Activated B cell treated with CpG ODN at 0.5 μM for 24 hours (primary cell): ENCODE data around the gene SLAMF9. TPM values are rescaled to one million over a fixed set of nuclear protein-coding genes. Genes with fewer than 3 reads are reported as not detected.

Source experiments
- ATAC-seq: fragments of 200-7000 bp; cut with Tn5 transposase; one replicate; pipeline ENCODE4 v1.10.0; 2021; ENCODE audit warnings: low read depth, mild to moderate bottlenecking, moderate library complexity
- CTCF ChIA-PET: fragments of 350-600 bp; sonication (Branson Sonifier 250); formaldehyde crosslinking; loops from one replicate; lab custom pipeline; 2021; ENCODE audit warnings: antibody characterized with exemption; lab: Charles Lee
- POLR2A ChIA-PET: fragments of 350-600 bp; sonication (Branson Sonifier 250); formaldehyde crosslinking; loops from one replicate; lab custom pipeline; 2021; ENCODE audit warnings: antibody characterized with exemption; lab: Charles Lee
- DNase-seq: peaks from one replicate; pipeline ENCODE4 v3.0.0; 2022
- H3K27ac Mint-ChIP-seq: one replicate; pipeline ENCODE4 v1.8.0; 2020; ENCODE audit warnings: mixed read lengths
- H3K27me3 Mint-ChIP-seq: one replicate; pipeline ENCODE4 v1.8.0; 2021; ENCODE audit warnings: mixed read lengths
- H3K36me3 Mint-ChIP-seq: one replicate; pipeline ENCODE4 v1.8.0; 2021; ENCODE audit warnings: low read depth, mixed read lengths
- H3K4me1 Mint-ChIP-seq: one replicate; pipeline ENCODE4 v1.8.0; 2021; ENCODE audit warnings: mixed read lengths
- H3K4me3 Mint-ChIP-seq: one replicate; pipeline ENCODE4 v1.8.0; 2020; ENCODE audit warnings: mild to moderate bottlenecking, mixed read lengths
- H3K9me3 Mint-ChIP-seq: one replicate; pipeline ENCODE4 v1.8.0; 2020; ENCODE audit warnings: mixed read lengths
- intact Hi-C: fragments of 100-400 bp; cut with micrococcal nuclease; formaldehyde crosslinking; loops from one replicate; pipeline ENCODE4 v1.15.1; 2024
- total RNA-seq: library from RNA; stranded (reverse); gene quantifications from 2 replicates; pipeline ENCODE4 v1.2.3, GENCODE V29; 2022
- TF ChIP-seq, protein P1 (sequence below): fragments of 200-600 bp; IDR thresholded peaks from one replicate; pipeline ENCODE4 v1.8.0; 2022; ENCODE audit warnings: antibody characterized with exemption, mild to moderate bottlenecking

SLAMF9 gene
- total RNA-seq, 1 donor from 2014 or later = not detected

DNA sequence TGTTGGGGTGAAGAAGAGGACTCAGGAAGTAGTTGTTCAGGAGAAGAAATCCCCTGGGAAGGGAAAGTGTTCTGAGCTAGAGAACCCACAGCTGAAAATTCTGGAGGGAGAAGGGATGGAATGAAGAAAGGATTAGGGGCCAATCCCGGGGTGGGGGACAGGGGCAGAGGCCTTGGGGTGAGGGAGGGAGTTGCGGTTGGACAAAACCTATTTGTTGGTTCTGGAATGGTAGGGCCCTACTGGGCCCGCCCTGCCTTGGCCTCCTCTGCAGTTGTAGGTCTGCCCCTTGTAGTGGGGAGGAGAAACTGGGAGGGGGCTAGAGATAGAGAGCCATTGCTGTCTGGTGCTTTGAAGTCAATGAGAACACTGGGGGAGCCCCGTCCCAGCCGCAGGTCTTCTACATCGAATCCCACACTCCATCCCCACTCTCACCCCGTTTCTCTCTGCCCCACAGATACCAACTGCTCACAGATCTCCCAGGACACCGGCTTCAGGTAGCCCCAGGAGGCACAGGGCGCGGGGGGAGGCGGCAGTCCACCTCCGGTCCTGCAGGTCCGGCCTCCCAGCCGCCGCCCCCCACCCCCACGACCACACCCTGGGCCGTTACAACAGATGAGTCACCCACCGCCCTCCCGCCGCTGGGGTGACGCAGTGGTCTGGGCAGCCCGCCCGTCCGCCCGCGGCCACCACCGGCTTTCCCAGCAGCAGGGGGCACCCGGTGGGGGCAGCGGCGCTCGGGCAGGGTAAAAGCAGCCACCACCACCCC is 29.8 kb downstream of the SLAMF9 start:
- TF ChIP-seq, protein P1, sequence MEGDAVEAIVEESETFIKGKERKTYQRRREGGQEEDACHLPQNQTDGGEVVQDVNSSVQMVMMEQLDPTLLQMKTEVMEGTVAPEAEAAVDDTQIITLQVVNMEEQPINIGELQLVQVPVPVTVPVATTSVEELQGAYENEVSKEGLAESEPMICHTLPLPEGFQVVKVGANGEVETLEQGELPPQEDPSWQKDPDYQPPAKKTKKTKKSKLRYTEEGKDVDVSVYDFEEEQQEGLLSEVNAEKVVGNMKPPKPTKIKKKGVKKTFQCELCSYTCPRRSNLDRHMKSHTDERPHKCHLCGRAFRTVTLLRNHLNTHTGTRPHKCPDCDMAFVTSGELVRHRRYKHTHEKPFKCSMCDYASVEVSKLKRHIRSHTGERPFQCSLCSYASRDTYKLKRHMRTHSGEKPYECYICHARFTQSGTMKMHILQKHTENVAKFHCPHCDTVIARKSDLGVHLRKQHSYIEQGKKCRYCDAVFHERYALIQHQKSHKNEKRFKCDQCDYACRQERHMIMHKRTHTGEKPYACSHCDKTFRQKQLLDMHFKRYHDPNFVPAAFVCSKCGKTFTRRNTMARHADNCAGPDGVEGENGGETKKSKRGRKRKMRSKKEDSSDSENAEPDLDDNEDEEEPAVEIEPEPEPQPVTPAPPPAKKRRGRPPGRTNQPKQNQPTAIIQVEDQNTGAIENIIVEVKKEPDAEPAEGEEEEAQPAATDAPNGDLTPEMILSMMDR = no peak
- Mint-ChIP-seq H3K9me3 (no peaks in the 10 kb centered on the region), H3K4me1 (peaks cover 65% of the 10 kb centered on the region), H3K27me3 (no peaks in the 10 kb centered on the region), H3K27ac (peak overlapping the region; percentile 99), H3K4me3 (peak overlapping the region; percentile 99), H3K36me3 (peaks cover 39% of the 10 kb centered on the region)
- CTCF ChIA-PET = interaction anchor here (1.9 to 6.4 kb wide), 3 partner anchors 12 to 83 kb away, joined by 5 to 52 read pairs (median 9); no protein-coding TSS in a partner anchor
- intact Hi-C loops = loop anchor here (5.0 to 10.0 kb wide), 4 partner anchors 83 to 341 kb away; partner anchors contain the start of genes DCAF8 and IGSF8
- ATAC-seq (peak; percentile 11), DNase-seq (peak; percentile 71)
- POLR2A ChIA-PET = interaction anchor here (0.6 to 2.9 kb wide), 14 partner anchors 9 to 972 kb away, joined by 3 to 20 read pairs (median 4); partner anchors contain the start of genes AIM2, DUSP23, IGSF9 and KCNJ10

DNA sequence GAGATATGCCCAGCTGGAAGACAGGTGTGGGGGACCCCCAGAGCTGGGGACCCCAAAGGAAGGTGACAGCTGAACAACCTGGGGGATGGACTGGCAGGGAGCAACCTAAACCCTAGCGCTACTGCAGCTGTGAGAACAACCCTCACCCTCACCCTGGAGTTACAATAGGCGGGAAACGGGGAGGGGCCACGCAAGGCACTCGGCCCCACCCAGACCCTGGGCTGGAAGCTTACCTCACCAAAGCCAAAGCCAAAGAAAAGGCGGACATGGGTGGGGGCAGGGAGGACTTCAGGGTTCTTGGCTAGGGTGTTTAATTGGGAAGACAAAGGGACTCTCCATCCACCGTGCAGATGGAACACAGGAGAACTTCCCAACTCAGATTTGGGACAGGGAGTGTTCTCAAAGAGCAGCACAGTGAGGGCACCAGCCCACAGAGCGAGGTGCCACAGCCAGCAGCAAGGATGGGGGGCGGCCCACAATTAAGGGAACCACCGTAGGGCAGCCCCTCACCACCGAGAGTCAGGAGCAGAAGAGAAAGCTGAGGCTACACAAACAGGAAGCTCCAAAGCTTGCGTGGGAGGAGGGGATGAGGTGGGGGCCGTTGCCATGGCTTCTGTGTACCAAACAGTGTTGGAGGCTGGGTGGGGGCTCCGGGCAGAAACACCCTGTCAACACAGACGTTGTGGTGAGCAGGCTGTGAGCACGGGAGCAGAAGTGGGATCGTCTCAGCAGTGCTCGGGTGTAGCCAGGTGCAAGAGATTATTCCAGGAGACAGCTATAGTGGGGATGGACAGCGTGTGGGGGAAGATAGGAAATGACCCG is 30.6 kb downstream of the SLAMF9 start:
- ATAC-seq (peak; percentile 27), DNase-seq (peak; percentile 82)
- peaks cover 71% of the 10 kb centered on the region for H3K4me1 Mint-ChIP-seq
- TF ChIP-seq, protein P1 = no peak
- H3K9me3 Mint-ChIP-seq = no peaks in the 10 kb centered on the region
- intact Hi-C loops = loop anchor here (5.0 to 10.0 kb wide), 4 partner anchors 84 to 341 kb away; partner anchors contain the start of genes DCAF8 and IGSF8
- no peaks in the 10 kb centered on the region for H3K27me3 Mint-ChIP-seq
- ChIA-PET CTCF (interaction anchor here (1.0 to 6.4 kb wide), 4 partner anchors 12 to 133 kb away, joined by 3 to 52 read pairs (median 7); no protein-coding TSS in a partner anchor), POLR2A (interaction anchor here (0.6 to 2.9 kb wide), 9 partner anchors 10 to 971 kb away, joined by 3 to 20 read pairs (median 4); partner anchors contain the start of genes IGSF8, IGSF9 and KCNJ10)
- peaks cover 47% of the 10 kb centered on the region for H3K36me3 Mint-ChIP-seq
- peak overlapping the region; percentile 99 for H3K4me3 Mint-ChIP-seq
- peak overlapping the region; percentile 99 for H3K27ac Mint-ChIP-seq

DNA sequence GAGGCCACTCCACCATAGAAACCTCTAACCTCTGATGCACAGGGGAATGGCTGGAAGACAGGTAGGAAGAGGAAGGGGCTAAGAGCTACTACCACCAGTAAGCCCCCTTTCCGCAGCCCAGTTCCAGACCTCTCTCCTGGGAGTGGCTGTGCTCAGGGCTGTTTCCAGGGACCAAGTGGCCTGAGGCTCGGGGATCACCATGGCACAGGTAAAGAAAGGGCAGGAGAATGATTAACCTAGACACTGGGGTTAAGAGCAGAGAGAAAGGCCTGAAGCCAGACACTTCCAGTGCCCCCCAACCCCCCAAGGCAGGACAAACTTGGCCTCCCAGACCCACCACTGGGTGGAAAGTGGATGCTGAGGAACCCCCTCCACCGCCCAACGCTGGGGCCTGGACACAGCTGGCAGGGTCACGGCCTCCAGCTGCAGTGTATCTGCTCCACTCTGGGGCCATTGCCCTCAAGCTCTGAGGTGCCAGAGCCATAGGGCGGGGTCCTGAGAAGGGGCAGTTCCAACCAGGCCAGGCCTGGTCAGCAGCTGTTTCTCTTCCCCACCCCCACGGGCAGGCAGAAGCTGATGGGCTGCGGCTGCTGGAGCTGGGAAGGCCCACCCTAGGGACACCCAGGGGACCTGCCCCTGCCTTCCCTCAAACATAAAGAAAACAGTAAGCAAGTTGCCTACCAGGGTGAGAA is 31.4 kb downstream of the SLAMF9 start:
- CTCF ChIA-PET = interaction anchor here (1.0 to 6.4 kb wide), 3 partner anchors 32 to 133 kb away, joined by 3 to 52 read pairs (median 9); no protein-coding TSS in a partner anchor
- peaks cover 54% of the 10 kb centered on the region for H3K36me3 Mint-ChIP-seq
- DNase-seq = no peak

More for the DNA sequence above, 31.4 kb downstream of the SLAMF9 start:
- Mint-ChIP-seq H3K4me3 (peak overlapping the region; percentile 99), H3K27ac (peak overlapping the region; percentile 99), H3K27me3 (no peaks in the 10 kb centered on the region), H3K4me1 (peaks cover 78% of the 10 kb centered on the region), H3K9me3 (no peaks in the 10 kb centered on the region)
- no peak for ATAC-seq
- intact Hi-C loops = loop anchor here (5.0 to 10.0 kb wide), 4 partner anchors 85 to 342 kb away; partner anchors contain the start of genes DCAF8 and IGSF8
- POLR2A ChIA-PET = interaction anchor here (1.5 to 2.4 kb wide), 5 partner anchors 14 to 176 kb away, joined by 4 to 20 read pairs (median 4); partner anchors contain the start of genes IGSF8 and KCNJ10
- TF ChIP-seq, protein P1 = no peak
